HG02798 (cell line): Measurements from ENCODE around the gene SEZ6L.

Source experiments
- ATAC-seq: cut with Tn5 transposase; IDR thresholded peaks from one replicate; pipeline ENCODE4 v1.9.1; 2021; ENCODE audit warnings: mild to moderate bottlenecking; ENCODE audit not compliant: unreplicated experiment, poor library complexity

SEZ6L gene

GRCh38 chr22:26169315-26170111, at the start of gene SEZ6L:
Gene SEZ6L (plus strand): TSS chr22:26169462. CDS start chr22:26169670, 208 bp downstream.
- ATAC-seq, result no peak

- ATAC-seq, result no peak
Measured at GRCh38 chr22:26122920-26123468, 46.3 kb upstream of the SEZ6L start.

- no peak for ATAC-seq
Measured at GRCh38 chr22:26124991-26125725, 44.1 kb upstream of the SEZ6L start.

GRCh38 chr22:26127126-26127525, 42.1 kb upstream of the SEZ6L start:
- ATAC-seq, result no peak

- ATAC-seq, result no peak
Measured at GRCh38 chr22:26127556-26127955, 41.7 kb upstream of the SEZ6L start.

- no peak for ATAC-seq
Measured at GRCh38 chr22:26131589-26132154, 37.6 kb upstream of the SEZ6L start.

GRCh38 chr22:26134654-26135330, 34.5 kb upstream of the SEZ6L start:
- no peak for ATAC-seq

- no peak for ATAC-seq
Measured at GRCh38 chr22:26135806-26136205, 33.5 kb upstream of the SEZ6L start.

- no peak for ATAC-seq
Measured at GRCh38 chr22:26139310-26139709, 30.0 kb upstream of the SEZ6L start.

GRCh38 chr22:26141831-26142230, 27.4 kb upstream of the SEZ6L start:
- ATAC-seq, result no peak

GRCh38 chr22:26143806-26144325, 25.4 kb upstream of the SEZ6L start:
- no peak for ATAC-seq

GRCh38 chr22:26159886-26160285, 9.4 kb upstream of the SEZ6L start:
- no peak for ATAC-seq

- ATAC-seq, result no peak
Measured at GRCh38 chr22:26161746-26162145, 7.5 kb upstream of the SEZ6L start.

- no peak for ATAC-seq
Measured at GRCh38 chr22:26162926-26163325, 6.3 kb upstream of the SEZ6L start.

- no peak for ATAC-seq
Measured at GRCh38 chr22:26164174-26164573, 5.1 kb upstream of the SEZ6L start.

- no peak for ATAC-seq
Measured at GRCh38 chr22:26168330-26168851, 871 bp upstream of the SEZ6L start.

- no peak for ATAC-seq
Measured at GRCh38 chr22:26168939-26169314, 335 bp upstream of the SEZ6L start.

GRCh38 chr22:26170112-26170492, 840 bp downstream of the SEZ6L start:
- ATAC-seq, result no peak

- no peak for ATAC-seq
Measured at GRCh38 chr22:26170795-26171580, 1.7 kb downstream of the SEZ6L start.
